T47D (cell line): ENCODE data around the gene RUVBL1.

Experiments
- DNase-seq, 2 experiments: peaks; one replicate each; pipeline versions ENCODE4 v3.0.0 to v3.0.0-alpha.2; 2011 to 2012; ENCODE audit warnings: low read depth in 1 of 2, low spot score in 1 of 2
- JUND ChIP-seq: IDR thresholded peaks from 2 replicates; pipeline ENCODE4 v1.6.1; 2012; ENCODE audit warnings: low read depth
- in situ Hi-C: cut with HindIII; loops from 2 replicates; pipeline ENCODE4 v1.10.0; 2016; ENCODE audit warnings: low sequenced_read_pairs, low pct_unique_long_range_greater_than_20kb

Gene RUVBL1

DNA sequence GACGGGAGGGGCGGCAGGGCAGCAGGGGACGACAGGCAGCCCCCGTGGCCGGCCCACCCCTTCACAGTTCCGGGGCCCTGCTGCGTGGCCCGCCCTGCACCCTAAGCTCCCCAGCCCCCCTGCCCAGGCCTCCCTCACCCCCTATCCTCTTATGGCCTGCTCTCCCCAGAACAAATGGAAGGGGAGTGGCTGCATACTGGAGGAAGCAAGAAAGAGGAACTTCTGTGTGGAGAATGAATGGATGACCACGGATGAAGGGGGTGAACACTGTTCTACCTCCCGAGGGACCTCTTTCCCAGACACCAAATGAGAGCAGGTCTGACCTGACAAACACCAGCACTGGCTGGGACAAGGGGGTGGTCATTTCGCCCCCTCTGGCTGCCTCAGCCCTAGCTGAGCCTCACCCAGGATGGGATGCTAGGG, 46.4 kb downstream of the RUVBL1 start:
- DNase-seq = no peak
- TF ChIP-seq JUND = no peak
- in situ Hi-C loops = no loop called here

DNA sequence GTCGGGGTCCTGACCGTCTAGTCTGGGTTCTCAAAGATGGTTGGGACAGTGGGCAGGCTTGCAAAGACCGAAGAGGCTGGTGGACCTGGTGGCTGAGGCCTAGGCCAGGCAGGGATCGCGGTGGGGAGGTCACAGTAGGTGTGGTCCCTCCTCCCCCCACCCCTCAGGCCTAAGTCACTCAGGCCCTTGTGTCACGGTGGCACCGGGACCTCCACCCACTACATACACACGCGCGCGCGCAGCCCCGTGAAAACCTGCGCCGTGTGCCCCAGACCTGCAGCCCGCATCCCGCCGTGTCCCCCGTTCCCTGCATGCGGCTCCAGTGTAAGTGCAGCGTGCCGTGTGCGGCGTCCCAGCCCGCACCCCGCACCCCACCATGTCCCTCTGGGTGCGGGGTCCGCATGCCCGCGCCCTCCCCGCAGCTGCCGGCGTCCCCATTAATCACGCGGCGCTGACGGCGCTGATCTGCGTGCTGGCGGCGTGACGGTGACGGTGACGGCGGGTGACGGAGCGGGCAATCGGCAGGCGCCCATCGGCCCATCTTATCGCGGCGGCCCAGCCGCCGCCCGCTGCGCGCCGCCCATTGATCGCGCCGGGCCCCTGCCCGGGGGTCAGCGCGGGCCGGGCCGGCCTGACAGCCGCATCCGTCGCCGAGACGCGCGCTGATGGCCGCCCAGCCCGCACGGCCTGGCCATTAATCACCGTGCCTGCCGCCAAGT, 47.0 kb downstream of the RUVBL1 start:
- in situ Hi-C loops = no loop called here
- no peak for DNase-seq

DNA sequence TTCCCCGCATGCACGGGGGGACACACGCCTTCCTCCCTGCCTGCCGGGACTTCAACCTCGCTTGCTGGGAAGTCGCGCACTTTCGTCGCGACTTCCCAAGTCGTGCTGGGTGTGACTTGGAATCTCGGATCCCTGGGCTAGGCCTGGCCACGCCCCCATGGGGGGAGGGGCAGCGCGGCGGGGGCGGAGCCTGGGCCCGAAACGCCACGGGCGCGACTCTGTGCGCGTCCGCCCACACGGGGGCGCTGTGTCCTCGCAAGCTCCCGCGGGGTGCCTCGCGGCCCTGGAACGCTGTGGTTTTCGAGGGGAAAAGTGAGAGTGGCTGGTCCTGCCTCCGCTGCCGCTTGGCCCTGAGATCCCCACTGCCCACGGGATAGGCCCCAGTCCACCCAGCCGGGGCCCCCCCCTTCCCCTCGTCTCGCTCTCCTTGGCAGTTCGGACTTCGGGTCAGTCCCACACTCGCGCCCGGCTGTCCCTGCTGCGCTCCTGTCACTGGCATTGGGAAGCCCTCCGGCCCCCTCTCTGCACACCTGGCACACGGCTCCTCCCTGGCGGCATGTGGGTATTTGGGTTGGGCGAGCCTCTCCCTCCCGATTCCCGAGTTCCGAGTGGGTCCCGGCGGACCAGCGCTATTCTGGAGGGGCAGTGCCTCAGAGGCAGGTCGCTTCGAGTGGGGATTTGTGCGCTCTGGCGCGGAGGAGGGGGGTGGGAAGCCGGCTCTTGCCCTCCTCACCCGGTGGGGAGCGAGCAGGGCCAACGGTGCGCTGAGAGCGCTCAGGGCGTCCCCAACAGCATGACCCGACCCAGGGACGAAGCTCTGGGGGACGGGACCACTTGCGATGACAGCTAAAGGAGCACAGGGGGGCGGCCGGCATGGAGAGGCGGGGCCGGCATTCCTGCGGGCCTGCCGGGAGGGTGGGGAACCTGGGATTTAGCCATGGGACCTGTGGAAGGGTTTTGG, 47.8 kb downstream of the RUVBL1 start:
- no peak for DNase-seq
- in situ Hi-C loops = no loop called here
- no peak for TF ChIP-seq JUND

More for the DNA sequence above, 47.0 kb downstream of the RUVBL1 start:
- TF ChIP-seq JUND = no peak

- in situ Hi-C loops = no loop called here
- DNase-seq = no peak
- no peak for TF ChIP-seq JUND
Measured at GRCh38 chr3:128074851-128075521, 48.6 kb downstream of the RUVBL1 start.

- in situ Hi-C loops = no loop called here
- DNase-seq = no peak
- no peak for TF ChIP-seq JUND
Measured at GRCh38 chr3:128073807-128074206, 49.8 kb downstream of the RUVBL1 start.

- TF ChIP-seq JUND = no peak
- DNase-seq = no peak
- in situ Hi-C loops = no loop called here
Measured at GRCh38 chr3:128073185-128073725, 50.4 kb downstream of the RUVBL1 start.

GRCh38 chr3:128072454-128073184, 51.0 kb downstream of the RUVBL1 start:
- DNase-seq = peak in 1 of 2 experiments; percentile 36
- no peak for TF ChIP-seq JUND
- in situ Hi-C loops = no loop called here

DNA sequence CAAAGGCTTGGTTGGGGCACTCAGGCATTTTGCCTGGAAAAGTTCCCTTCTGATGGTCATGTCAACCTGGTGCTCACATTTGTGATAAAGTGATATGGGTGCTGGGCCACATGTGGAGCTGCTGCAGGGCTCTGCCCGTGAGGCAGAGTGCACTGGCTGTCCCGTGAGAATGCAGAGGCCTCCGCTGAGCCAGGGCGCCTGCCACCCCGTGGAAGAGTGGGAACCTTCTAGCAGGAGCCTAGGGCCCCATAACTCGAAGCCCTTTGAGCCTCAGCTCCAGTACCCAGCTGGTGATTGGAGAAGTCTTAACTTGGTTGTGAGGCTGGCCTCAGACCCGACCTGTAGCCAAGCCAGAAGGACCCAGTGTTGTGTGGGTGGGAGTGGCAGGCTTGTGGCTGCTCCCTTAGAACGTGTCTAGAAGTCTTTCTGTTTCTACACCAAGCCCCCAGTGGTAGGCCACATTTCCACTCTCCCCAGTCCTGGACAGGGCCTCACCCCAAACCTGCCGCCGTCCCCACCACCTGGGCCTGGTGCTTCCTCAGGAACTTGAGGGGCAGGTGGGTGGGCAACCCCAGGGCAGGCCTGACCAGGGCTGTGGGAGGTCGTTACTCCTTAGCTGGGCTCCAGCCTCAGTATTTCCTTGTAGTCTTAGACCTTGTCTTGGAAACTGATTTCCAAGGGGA, 51.7 kb downstream of the RUVBL1 start:
- DNase-seq = no peak

DNA sequence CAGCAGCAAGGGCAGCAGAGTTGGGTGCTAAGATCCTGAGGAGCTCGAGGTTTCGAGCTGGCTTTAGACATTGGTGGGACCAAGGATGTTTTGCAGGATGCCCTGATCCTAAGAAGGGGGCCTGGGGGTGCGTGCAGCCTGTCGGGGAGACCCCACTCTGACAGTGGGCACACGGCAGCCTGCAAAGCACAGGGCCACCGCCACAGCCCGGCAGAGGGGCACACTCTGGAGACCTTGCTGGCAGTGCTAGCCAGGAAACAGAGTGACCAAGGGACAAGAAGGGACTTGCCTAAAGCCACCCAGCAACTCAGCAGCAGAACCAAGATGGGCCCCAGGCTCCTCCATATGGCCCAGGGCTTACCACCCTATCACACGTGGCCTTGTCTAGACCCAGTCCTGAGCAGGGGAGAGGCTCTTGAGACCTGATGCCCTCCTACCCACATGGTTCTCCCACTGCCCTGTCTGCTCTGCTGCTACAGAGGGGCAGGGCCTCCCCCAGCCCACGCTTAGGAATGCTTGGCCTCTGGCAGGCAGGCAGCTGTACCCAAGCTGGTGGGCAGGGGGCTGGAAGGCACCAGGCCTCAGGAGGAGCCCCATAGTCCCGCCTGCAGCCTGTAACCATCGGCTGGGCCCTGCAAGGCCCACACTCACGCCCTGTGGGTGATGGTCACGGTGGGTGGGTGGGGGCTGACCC, 52.6 kb downstream of the RUVBL1 start:
- in situ Hi-C loops = no loop called here
- no peak for DNase-seq
- no peak for TF ChIP-seq JUND

More for the DNA sequence above, 51.7 kb downstream of the RUVBL1 start:
- in situ Hi-C loops = no loop called here
- TF ChIP-seq JUND = no peak

DNA sequence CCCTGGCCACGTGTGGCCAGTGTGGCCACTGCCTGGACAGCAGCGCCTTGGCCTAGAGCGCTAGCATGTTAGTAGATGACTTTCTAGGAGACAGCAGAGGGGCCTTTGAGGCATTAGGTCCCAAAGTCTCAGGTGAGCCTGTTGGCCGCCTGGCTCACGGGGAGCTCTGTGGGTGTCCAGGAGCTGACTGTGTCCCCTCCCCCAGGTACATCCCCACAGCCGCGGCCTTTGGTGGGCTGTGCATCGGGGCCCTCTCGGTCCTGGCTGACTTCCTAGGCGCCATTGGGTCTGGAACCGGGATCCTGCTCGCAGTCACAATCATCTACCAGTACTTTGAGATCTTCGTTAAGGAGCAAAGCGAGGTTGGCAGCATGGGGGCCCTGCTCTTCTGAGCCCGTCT, 54.3 kb downstream of the RUVBL1 start:
- no peak for TF ChIP-seq JUND
- in situ Hi-C loops = no loop called here
- DNase-seq = no peak

GRCh38 chr3:128068156-128068620, 55.4 kb downstream of the RUVBL1 start:
- in situ Hi-C loops = no loop called here
- DNase-seq = peak; percentile 42 to 60
- TF ChIP-seq JUND = no peak
